ENCODE results near the gene THOC1. TPM values are rescaled to one million over a fixed set of nuclear protein-coding genes. Genes with fewer than 3 reads are reported as not detected.
"Not testable (repeated sequence)": the region's sequence is repeated elsewhere in the genome, so short reads cannot be mapped to it uniquely, and the experiment has no call there.

Gene THOC1
- total RNA-seq, 5 donors from 2014 or later (not counting 1 experiment from before 2014, with no cell fraction given), result 50.7 to 88.5 (median 53.7) TPM

GRCh38 chr18:297936-298335 is 30.1 kb upstream of the THOC1 start:
- Mint-ChIP-seq H3K27me3 (peaks cover 0 to 9% of the 10 kb centered on the region in 2 donors), H3K36me3 (no peaks in the 10 kb centered on the region), H3K27ac (no peak overlapping the region), H3K4me1 (no peaks in the 10 kb centered on the region), H3K9me3 (peaks cover 0 to 3% (median 0%) of the 10 kb centered on the region in 3 donors), H3K4me3 (no peak overlapping the region)
- POLR2A ChIA-PET, result interaction anchor here in 1 of 2 donors (0.6 kb wide), 1 partner anchor 118 kb away, joined by 4 read pairs; no protein-coding TSS in a partner anchor
- H3K4me1 ChIP-seq (ENCODE audit: control insufficient read depth in 1 of 2, extremely low read depth in 1 of 2, insufficient read depth in 2 of 2, low read length in 2 of 2), result no peaks in the 10 kb centered on the region
- 64% methylated on average over 2 of the region's 2 CpGs for WGBS (ENCODE audit: insufficient coverage)
- no peak for DNase-seq
- H3K27me3 ChIP-seq (replicated peaks in 1 of 2; ENCODE audit: control insufficient read depth in 2 of 2, extremely low read depth in 1 of 2, insufficient read depth in 2 of 2, low read length in 1 of 2), result peaks cover 0 to 7% of the 10 kb centered on the region in 2 experiments
- H3K36me3 ChIP-seq (ENCODE audit: control insufficient read depth in 2 of 2, extremely low read depth in 1 of 2, insufficient read depth in 1 of 2, low read length in 1 of 2), result no peaks in the 10 kb centered on the region
- no peak overlapping the region for H3K27ac ChIP-seq (ENCODE audit: low read length)
- no peak for ATAC-seq (replicated peaks in 1 of 4)
- CTCF ChIA-PET, result no interaction called here
- H3K9me3 ChIP-seq, result no peaks in the 10 kb centered on the region
- H3K4me3 ChIP-seq (ENCODE audit: control insufficient read depth in 1 of 2, extremely low read depth in 1 of 2, low read length in 1 of 2), result no peak overlapping the region

- CTCF ChIA-PET, result no interaction called here
- 100% methylated on average over 1 of the region's 3 CpGs for WGBS (ENCODE audit: insufficient coverage)
- peaks cover 0 to 3% (median 0%) of the 10 kb centered on the region in 3 donors for H3K9me3 Mint-ChIP-seq
- POLR2A ChIA-PET, result no interaction called here
- H3K27ac Mint-ChIP-seq, result no peak overlapping the region
- ATAC-seq (replicated peaks in 1 of 4), result no peak
- H3K4me1 Mint-ChIP-seq, result no peaks in the 10 kb centered on the region
- H3K4me3 Mint-ChIP-seq, result no peak overlapping the region
- no peaks in the 10 kb centered on the region for H3K36me3 ChIP-seq (ENCODE audit: control insufficient read depth in 2 of 2, extremely low read depth in 1 of 2, insufficient read depth in 1 of 2, low read length in 1 of 2)
- no peak overlapping the region for H3K27ac ChIP-seq (ENCODE audit: low read length)
- peaks cover 7% of the 10 kb centered on the region in 2 donors for H3K27me3 Mint-ChIP-seq
- no peaks in the 10 kb centered on the region for H3K36me3 Mint-ChIP-seq
- no peak overlapping the region for H3K4me3 ChIP-seq (ENCODE audit: control insufficient read depth in 1 of 2, extremely low read depth in 1 of 2, low read length in 1 of 2)
- DNase-seq, result no peak
- no peaks in the 10 kb centered on the region for H3K9me3 ChIP-seq
- no peaks in the 10 kb centered on the region for H3K4me1 ChIP-seq (ENCODE audit: control insufficient read depth in 1 of 2, extremely low read depth in 1 of 2, insufficient read depth in 2 of 2, low read length in 2 of 2)
- peaks cover 0 to 3% of the 10 kb centered on the region in 2 experiments for H3K27me3 ChIP-seq (replicated peaks in 1 of 2; ENCODE audit: control insufficient read depth in 2 of 2, extremely low read depth in 1 of 2, insufficient read depth in 2 of 2, low read length in 1 of 2)
Measured at GRCh38 chr18:295756-296490, 28.1 kb upstream of the THOC1 start.

DNA sequence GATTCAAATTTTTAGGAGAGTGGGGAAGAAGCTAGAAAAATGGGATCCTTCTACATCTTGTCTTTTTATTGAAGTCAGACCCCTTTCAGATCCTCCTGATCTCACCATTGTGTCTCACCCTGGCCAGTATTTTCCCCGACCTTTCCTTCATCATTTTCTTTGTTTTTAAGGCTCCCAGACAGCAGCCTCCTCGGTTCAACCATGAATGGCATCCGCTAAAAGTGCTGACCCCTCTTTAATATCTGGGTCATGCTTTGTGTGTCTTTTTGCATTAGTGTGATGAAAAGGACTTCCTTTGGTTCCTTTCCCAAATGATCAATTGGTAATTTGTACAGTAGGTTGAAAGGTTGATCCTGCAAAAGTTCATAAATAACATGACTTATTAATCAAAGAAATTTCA is 26.7 kb upstream of the THOC1 start:
- POLR2A ChIA-PET, result no interaction called here
- no peaks in the 10 kb centered on the region for H3K36me3 ChIP-seq (ENCODE audit: control insufficient read depth in 2 of 2, extremely low read depth in 1 of 2, insufficient read depth in 1 of 2, low read length in 1 of 2)
- Mint-ChIP-seq H3K4me1 (no peaks in the 10 kb centered on the region), H3K9me3 (no peaks in the 10 kb centered on the region), H3K36me3 (no peaks in the 10 kb centered on the region), H3K27ac (no peak overlapping the region), H3K4me3 (no peak overlapping the region), H3K27me3 (peaks cover 7 to 15% of the 10 kb centered on the region in 2 donors)
- H3K4me1 ChIP-seq (ENCODE audit: control insufficient read depth in 1 of 2, extremely low read depth in 1 of 2, insufficient read depth in 2 of 2, low read length in 2 of 2), result no peaks in the 10 kb centered on the region
- H3K27ac ChIP-seq (ENCODE audit: low read length), result no peak overlapping the region
- DNase-seq, result no peak
- no CpG with 5 or more reads among the region's 3 CpGs for WGBS (ENCODE audit: insufficient coverage)
- peaks cover 0 to 6% of the 10 kb centered on the region in 2 experiments for H3K27me3 ChIP-seq (replicated peaks in 1 of 2; ENCODE audit: control insufficient read depth in 2 of 2, extremely low read depth in 1 of 2, insufficient read depth in 2 of 2, low read length in 1 of 2)
- CTCF ChIA-PET, result no interaction called here
- H3K9me3 ChIP-seq, result no peaks in the 10 kb centered on the region
- no peak for ATAC-seq (replicated peaks in 1 of 4)
- no peak overlapping the region for H3K4me3 ChIP-seq (ENCODE audit: control insufficient read depth in 1 of 2, extremely low read depth in 1 of 2, low read length in 1 of 2)

GRCh38 chr18:293536-293935 is 25.7 kb upstream of the THOC1 start:
- no peak for ATAC-seq (replicated peaks in 1 of 4)
- H3K9me3 ChIP-seq, result no peaks in the 10 kb centered on the region
- no CpG with 5 or more reads among the region's 4 CpGs for WGBS (ENCODE audit: insufficient coverage)
- Mint-ChIP-seq H3K4me3 (no peak overlapping the region), H3K9me3 (no peaks in the 10 kb centered on the region), H3K36me3 (no peaks in the 10 kb centered on the region), H3K27ac (no peak overlapping the region), H3K4me1 (no peaks in the 10 kb centered on the region), H3K27me3 (peaks cover 7 to 17% of the 10 kb centered on the region in 2 donors)
- CTCF ChIA-PET, result no interaction called here
- H3K4me3 ChIP-seq (ENCODE audit: control insufficient read depth in 1 of 2, extremely low read depth in 1 of 2, low read length in 1 of 2), result no peak overlapping the region
- POLR2A ChIA-PET, result no interaction called here
- no peak overlapping the region for H3K27ac ChIP-seq (ENCODE audit: low read length)
- peaks cover 0 to 6% of the 10 kb centered on the region in 2 experiments for H3K27me3 ChIP-seq (replicated peaks in 1 of 2; ENCODE audit: control insufficient read depth in 2 of 2, extremely low read depth in 1 of 2, insufficient read depth in 2 of 2, low read length in 1 of 2)
- H3K36me3 ChIP-seq (ENCODE audit: control insufficient read depth in 2 of 2, extremely low read depth in 1 of 2, insufficient read depth in 1 of 2, low read length in 1 of 2), result no peaks in the 10 kb centered on the region
- DNase-seq, result no peak
- H3K4me1 ChIP-seq (ENCODE audit: control insufficient read depth in 1 of 2, extremely low read depth in 1 of 2, insufficient read depth in 2 of 2, low read length in 2 of 2), result no peaks in the 10 kb centered on the region

GRCh38 chr18:292271-292670 is 24.4 kb upstream of the THOC1 start:
- no peak overlapping the region for H3K27ac Mint-ChIP-seq
- Histone ChIP-seq H3K27ac (ENCODE audit: low read length) (no peak overlapping the region), H3K27me3 (replicated peaks in 1 of 2; ENCODE audit: control insufficient read depth in 2 of 2, extremely low read depth in 1 of 2, insufficient read depth in 2 of 2, low read length in 1 of 2) (peaks cover 0 to 6% of the 10 kb centered on the region in 2 experiments), H3K36me3 (ENCODE audit: control insufficient read depth in 2 of 2, extremely low read depth in 1 of 2, insufficient read depth in 1 of 2, low read length in 1 of 2) (no peaks in the 10 kb centered on the region), H3K9me3 (no peaks in the 10 kb centered on the region), H3K4me3 (ENCODE audit: control insufficient read depth in 1 of 2, extremely low read depth in 1 of 2, low read length in 1 of 2) (no peak overlapping the region), H3K4me1 (ENCODE audit: control insufficient read depth in 1 of 2, extremely low read depth in 1 of 2, insufficient read depth in 2 of 2, low read length in 2 of 2) (no peaks in the 10 kb centered on the region)
- H3K9me3 Mint-ChIP-seq, result no peaks in the 10 kb centered on the region
- no peaks in the 10 kb centered on the region for H3K4me1 Mint-ChIP-seq
- no peak for ATAC-seq (replicated peaks in 1 of 4)
- ChIA-PET CTCF (no interaction called here), POLR2A (no interaction called here)
- WGBS (ENCODE audit: insufficient coverage), result 80% methylated on average over 2 of the region's 3 CpGs
- no peak for DNase-seq
- H3K4me3 Mint-ChIP-seq, result no peak overlapping the region
- peaks cover 7 to 24% of the 10 kb centered on the region in 2 donors for H3K27me3 Mint-ChIP-seq
- no peaks in the 10 kb centered on the region for H3K36me3 Mint-ChIP-seq

DNA sequence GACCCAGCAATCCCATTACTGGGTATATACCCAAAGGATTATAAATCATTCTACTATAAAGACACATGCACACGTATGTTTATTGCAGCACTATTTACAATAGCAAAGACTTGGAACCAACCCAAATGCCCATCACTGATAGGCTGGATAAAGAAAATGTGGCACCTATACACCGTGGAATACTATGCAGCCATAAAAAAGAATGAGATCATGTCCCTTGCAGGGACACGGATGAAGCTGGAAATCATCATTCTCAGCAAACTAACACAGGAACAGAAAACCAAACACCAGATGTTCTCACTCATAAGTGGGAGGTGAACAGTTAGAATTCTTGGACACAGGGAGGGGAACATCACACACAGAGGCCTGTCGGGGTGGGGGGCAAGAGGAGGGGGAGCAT is 22.1 kb upstream of the THOC1 start:
- H3K9me3 Mint-ChIP-seq, POLR2A ChIA-PET: not testable (repeated sequence)
- no CpG with 5 or more reads among the region's 4 CpGs for WGBS (ENCODE audit: insufficient coverage)

More for the DNA sequence above, 22.1 kb upstream of the THOC1 start:
- H3K36me3 Mint-ChIP-seq; ATAC-seq (replicated peaks in 1 of 4); H3K27ac Mint-ChIP-seq; CTCF ChIA-PET; H3K9me3 ChIP-seq; H3K27me3 ChIP-seq (replicated peaks in 1 of 2; ENCODE audit: control insufficient read depth in 2 of 2, extremely low read depth in 1 of 2, insufficient read depth in 2 of 2, low read length in 1 of 2); H3K4me3 Mint-ChIP-seq; DNase-seq; H3K4me1 ChIP-seq (ENCODE audit: control insufficient read depth in 1 of 2, extremely low read depth in 1 of 2, insufficient read depth in 2 of 2, low read length in 2 of 2); H3K4me3 ChIP-seq (ENCODE audit: control insufficient read depth in 1 of 2, extremely low read depth in 1 of 2, low read length in 1 of 2); H3K27ac ChIP-seq (ENCODE audit: low read length); H3K36me3 ChIP-seq (ENCODE audit: control insufficient read depth in 2 of 2, extremely low read depth in 1 of 2, insufficient read depth in 1 of 2, low read length in 1 of 2); H3K4me1 Mint-ChIP-seq: not testable (repeated sequence)
- peaks cover 11 to 30% of the 10 kb centered on the region in 2 donors for H3K27me3 Mint-ChIP-seq
